HG03039 (cell line): ENCODE data around the gene AQP3.
"Not testable (repeated sequence)": the region's sequence is repeated elsewhere in the genome, so short reads cannot be mapped to it uniquely, and the experiment has no call there.

ENCODE experiments used
- ATAC-seq: cut with Tn5 transposase; IDR thresholded peaks from one replicate; pipeline ENCODE4 v1.9.1; 2021; ENCODE audit warnings: mild to moderate bottlenecking, moderate library complexity; ENCODE audit not compliant: unreplicated experiment

AQP3 gene

DNA sequence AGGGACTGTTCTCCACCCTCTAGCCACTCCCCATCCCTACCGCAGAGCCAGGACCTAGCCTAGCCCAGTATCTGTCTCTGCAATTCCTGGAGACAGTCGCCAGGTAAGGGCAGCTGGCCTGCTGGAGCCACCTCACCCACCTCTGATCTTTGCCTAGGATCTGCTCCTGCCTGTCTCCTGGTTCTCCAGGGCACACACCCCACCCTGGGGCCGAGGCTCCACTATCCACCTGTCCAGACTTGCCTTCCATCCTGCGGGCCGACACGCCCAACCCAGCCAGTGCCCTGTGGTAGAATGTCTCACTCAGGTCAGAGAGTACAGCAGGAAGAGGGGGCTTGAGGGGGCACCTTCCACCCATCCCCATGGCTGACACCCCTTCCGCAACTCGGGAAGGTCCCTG, 29.3 kb downstream of the AQP3 start:
- ATAC-seq = no peak

DNA sequence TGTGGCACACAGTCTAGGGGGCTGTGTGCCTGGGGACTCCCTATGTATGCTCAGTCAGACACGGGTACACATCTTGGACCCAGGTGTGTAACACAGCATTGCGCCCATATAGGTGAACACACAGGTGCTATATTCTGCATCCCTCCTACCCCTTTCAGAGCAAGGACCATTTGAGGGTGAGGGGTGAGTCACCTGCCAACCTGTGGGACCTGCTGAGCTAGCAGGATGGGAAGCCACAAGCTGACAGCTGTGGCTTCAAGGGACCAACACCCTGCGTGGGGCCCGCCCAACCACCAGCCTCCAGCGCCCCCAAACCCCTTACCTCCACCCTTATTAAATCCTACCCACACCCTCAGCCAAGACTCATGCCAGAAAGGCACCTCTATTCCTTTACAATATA, 30.4 kb downstream of the AQP3 start:
- no peak for ATAC-seq

DNA sequence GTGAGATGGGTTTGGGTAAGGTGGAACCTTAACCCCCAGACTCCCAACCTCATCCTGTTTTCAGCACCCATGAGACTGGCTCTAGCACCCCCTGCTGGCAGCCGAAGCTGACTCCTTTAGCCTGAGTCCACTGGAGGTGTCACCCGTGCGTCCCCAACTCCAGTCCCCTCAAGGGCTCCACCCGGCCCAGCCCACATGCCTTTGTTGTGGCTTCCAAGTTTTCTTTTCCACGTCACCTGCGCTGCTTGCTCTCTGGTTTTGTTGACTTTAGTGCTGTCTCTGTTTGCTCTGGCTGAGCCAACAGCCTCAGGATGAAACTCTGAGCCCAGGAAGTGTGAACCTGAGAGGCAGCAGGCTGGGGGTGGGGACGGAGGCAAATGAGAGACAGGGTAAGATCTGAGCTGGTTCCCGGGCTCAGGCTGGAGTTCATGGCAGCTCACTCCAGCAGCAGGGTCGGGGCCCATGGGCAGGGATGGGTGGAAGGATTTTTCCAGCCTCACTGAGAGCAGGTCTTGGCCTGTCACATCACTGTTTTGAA, 31.8 kb downstream of the AQP3 start:
- ATAC-seq = no peak

DNA sequence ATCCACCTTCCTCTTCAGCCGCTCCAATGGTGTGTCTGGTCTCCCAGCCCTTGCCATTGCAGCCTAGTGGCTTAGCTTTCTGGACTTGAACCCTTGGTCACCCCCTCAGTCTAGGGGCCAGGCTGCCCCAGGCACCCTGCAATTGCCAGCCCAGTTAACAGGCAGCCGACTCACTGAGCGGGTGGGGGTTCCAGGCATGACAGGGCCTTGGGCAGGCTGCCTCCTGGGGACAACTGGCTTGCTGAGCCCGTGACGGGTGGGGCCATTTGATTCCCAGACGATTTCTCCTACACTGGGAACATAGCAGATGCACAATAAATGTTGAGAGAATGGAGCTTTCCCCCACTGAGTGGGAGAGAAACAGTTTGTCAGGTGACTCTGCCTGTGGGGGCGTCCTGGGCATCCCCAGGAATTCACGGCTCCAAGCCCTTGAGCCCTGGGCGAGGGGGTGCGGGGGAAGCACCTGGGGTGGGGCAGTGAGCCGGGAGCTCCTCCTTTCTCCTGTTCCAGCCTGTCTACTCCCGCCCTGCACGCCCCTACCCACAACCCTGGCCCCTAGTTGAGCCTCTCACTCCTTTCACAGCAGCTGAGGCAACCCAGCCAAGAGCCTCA, 32.4 kb downstream of the AQP3 start:
- ATAC-seq = no peak

DNA sequence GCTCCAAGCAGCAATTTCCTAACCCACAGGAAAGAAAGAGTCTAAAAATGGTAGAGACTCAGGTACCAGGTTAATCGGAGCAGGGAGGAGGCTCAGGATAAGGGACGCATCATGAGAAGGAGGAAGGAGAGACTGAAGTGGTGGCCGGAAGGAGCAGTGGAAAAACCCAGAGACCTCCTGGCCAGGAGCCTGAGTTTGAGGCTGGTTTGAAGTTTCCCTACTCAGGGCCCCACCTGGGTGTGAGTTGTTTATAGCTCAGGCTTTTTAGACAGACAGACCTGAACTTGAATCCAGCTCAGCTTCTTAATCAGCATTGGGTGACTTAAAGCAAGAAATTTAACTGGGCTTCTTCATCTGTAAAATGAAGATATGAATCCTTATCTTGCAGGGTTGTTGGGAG, 33.1 kb downstream of the AQP3 start:
- ATAC-seq = no peak

DNA sequence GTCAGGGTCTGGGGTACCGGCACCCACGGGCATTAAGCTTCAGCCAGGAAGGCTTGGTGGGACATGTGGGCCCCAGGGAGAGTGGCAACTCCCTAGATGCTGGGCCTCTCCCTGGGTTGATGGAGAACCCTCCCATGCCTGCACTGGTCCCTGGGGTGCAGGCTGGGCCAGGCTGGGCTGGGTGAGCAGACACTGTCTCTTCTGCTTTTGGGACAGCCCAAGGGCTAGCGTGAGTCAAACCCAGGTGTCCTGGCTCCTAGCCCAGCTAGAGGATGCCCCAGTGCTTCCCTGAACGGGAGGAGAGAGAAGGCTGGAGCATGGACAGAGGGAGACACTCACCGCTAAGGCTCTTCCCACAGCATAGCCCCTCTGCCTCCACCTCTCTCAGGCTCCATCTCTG, 39.3 kb downstream of the AQP3 start:
- no peak for ATAC-seq

DNA sequence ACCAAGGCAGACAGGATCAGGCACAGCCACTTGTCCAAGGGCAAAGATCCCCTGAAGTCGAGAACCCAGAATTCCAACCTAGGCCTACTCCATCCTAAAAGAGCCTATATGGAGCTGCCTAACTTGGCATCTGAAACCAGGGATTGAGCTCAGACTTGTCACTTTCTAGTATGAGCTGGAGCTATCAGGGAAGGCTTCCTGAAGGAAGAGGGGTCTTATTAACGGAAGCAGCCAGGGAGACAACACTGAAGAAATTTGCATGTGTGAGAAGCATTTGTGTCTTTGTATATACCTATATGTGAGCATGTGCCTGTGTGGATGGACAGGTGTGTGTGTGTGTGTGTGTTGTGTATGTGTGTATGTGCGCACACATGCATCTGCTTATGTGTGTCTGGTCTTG, 40.3 kb downstream of the AQP3 start:
- ATAC-seq = no peak

DNA sequence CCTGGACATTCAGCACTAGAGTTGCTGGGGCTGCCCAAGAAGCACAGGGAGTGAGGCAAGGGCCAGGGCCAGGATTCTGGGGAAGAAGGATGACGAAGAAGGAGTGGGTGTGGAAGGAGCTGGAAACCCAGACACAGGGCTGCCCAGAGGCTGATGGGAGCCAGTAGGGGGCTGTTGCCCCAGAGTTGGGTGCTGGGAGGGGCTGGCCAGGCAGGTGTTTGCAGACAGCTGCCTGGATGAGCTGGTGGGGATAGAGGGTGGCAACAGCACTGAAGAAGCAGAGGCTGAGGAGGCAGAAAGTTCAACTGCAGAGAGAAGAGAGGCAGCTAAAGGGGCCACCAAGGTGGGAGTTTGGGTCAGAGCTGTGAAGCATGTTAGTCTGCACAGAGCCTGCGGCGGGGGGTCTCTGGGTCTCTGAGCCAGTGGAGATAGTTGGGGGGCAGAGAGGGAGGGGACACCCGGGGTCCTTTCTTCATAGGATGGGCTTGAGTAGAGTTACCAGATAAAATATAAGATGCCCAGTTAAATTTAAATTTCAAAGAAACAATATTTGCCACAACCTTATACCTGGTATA, 42.5 kb downstream of the AQP3 start:
- no peak for ATAC-seq

DNA sequence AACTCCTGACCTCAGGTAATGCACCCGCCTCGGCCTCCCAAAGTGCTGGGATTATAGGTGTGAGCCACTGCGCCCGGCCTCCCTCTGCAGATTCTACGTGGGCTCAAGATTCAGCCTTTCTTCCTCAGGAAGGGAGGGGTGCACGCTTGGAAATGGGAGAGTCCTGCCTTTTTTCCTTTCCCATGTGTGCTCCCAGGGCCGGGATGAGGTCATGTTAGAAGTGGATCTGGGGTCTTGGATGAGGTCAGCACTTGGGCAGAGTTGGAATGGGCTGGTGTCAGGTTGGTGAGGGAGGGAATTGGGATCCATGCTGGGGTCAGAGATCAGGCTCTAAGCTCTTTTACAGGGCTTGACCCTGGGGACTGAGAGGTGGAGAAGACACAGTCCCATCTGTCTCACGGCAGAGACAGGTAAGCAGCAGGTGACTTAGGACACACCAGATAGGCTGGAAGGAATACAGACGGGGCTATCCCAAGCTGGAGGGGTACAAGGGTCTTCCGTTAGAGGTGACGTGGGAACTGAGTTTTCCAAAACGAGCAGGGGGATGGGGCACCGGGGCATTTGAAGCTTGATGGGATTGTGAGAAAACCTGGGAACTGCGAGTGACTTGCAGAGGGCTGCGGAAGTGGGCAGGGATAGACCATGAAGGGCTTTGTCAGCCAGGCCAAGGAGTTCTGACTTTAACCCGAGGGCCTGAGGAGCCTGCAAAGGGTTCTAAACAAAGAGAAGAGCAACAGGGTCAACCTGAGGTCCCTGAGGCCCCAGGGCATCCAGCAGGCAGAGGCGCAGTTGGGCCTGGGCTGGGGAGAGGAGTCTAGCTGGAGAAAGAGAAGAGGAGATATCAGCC, 43.2 kb downstream of the AQP3 start:
- ATAC-seq = no peak

DNA sequence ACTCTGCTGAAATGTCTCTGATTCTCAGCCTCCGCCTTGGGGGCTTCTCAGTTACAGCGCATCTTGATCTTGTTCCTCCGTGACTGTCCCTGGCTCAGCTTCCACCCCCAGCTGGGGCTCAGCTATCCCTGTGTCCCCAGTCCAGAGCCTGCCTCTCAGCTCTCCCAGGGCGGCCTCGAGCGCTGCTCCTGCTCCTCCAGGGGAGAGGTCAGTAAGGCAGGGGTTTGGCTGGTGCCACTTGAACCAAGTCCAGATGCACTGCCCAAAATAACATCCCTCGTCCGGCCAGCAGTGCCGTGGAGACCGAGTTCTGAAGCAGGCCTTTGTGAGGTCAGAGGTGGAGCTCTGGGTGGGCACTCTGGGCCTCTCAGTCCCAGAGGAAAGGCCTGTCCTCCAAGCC, 45.0 kb downstream of the AQP3 start, which contains the start of gene AQP7:
Gene AQP7 (minus strand): TSS at position 198 of the 400 bp plus-strand sequence. CDS start 1,306 bp downstream, outside the sequence.
- ATAC-seq = not testable (repeated sequence)

DNA sequence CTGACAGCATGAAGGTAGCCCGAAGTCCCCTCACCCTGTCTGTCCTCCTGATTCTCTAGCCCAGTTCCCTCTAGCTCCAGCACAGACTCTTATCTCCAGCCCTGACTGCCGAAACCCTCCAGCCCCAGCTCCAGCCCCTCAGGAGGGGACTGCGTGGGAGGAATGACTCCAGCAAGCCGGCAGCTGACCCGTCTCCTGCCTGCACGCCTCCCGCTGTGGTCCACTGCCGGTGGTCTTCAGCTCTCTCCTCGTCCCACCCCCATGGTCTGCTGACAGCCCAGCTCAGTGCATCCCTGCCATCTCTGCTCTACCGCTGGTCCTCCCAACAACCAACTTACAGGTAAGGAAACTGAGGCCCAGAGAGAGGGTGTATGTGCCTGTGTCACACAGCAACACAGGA, 45.6 kb downstream of the AQP3 start:
- not testable (repeated sequence) for ATAC-seq

DNA sequence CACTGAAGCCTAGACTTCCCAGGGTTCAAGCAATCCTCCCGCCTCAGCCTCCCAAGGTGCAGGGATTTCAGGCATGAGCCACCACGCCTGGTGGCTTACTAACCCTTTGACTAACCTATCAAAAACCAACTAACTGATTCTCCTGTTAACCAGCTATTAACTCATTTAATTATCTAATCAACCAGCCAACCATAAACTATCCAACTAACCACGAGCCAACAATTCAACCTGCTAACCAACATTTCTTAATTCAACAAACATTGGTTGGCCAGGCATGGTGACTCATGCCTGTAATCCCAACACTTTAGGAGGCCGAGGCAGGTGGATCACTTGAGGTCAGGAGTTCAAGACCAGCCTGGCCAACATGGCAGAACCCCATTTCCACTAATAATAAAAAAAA, 48.3 kb downstream of the AQP3 start:
- not testable (repeated sequence) for ATAC-seq

DNA sequence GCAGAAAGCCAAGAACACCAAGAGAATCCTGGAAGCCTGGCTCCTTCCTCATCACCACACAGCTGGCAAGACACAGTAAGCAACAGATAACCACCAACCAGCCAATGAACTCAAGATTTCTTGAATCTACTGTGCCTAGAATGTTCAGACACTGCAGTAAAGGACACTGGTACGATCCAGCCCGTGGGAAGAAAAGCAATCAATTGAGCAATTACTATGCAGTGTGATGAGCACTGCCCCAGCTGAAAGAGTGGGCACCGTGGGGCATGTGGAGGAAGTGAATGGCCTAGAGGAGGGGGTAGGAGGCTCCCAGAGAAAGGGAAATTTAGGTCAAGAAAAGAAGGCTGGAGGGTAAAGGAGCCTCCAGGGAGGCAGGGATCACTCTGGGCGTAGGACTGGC, 49.6 kb downstream of the AQP3 start:
- ATAC-seq = not testable (repeated sequence)

DNA sequence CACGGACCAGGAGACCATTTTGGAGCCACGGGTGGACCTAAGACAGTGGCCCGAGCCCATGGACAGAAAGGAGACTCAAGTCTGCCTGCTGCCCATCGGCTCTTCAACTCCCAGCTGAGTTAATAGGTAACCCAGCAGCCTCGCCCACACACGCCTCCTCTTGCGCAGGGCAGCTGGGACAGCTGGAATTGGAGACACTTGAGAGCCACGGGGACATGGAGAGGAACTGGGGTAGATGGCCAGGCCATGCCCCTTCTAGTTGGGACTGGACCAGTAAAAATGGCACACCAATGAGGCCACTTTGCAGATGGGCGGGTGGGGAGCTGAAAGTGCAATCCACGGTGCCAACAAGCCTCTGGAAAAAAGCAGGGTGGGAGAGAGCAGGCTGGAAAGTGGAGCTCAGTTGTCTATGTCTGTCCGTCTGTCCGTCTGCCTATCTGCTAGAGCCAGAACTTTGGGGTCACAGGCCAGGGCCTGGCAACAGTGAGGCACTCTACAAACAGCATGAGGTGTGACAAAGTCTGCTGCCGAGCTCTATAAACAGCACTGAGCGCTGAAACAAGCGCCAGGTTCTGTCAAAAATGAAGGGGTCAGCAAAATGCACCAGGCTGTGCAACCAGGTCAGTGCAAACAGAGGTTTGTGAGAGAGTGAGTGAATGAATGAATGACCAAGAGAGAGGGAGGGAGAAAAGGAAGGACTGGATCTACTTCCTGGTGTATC, 52.1 kb downstream of the AQP3 start:
- ATAC-seq = not testable (repeated sequence)

DNA sequence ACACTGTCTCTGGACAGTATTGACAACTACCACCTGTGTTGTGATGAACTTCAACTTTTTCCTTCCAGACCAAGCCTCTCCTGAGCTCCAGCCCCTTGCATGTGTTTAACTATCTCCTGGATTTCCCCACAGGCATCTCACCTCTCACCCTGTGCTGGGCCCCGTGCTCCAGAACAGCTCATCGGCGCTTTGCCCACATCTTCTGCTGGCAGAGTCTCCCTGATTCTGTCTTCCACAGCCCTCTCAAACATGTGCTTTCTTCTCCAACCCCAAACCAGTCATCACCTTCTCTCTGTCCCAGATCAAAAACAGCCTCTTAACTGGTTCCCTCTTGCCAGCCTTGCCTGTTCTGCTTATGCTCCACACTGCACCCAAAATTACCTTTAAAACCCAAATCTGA, 53.4 kb downstream of the AQP3 start:
- ATAC-seq = not testable (repeated sequence)

DNA sequence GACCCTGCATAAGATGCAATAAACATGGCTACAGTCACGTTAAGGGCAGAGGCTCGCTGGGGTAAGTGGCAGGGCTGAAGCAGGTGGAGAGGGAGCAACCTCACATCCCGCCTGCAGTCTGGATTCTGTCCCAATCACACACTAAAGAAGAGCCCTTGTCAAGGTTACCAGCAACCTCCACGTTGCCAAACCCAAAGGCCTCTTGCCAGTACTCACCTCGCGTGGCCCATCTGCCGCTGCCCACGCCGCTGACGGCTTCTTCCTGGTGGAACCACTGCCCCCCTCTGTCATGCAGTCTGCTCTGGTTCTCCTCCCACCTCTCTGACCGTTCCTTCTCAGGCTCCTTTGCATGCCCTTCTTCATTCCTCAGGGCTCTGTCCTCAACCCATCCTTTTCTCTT, 53.8 kb downstream of the AQP3 start:
- ATAC-seq = no peak

DNA sequence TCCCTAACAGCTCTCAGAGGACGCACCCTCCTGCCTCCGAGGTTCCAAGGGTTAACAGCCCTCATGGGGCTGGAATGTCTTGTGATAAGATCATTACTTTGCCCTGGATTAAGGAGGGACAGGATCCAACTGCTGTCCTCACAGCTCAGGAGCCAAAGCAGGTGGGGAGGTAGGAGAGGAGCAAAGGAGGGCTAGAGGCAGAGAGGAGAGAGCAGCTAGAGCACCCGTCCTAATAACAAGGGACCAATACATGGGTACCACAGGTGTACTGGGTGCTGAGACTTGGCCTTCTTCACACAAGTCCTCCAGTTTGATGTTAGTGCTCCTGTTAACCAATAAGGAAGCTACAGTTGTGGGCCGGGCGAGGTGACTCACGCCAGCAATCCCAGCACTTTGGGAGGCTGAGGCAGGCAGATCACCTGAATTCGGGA, 54.8 kb downstream of the AQP3 start:
- ATAC-seq = not testable (repeated sequence)
